Loucy (cell line): Measurements from ENCODE around the gene SMCR8.

Experiments
- CTCF ChIP-seq: fragments of 200-600 bp; sonication (generic); conservative IDR thresholded peaks from 2 replicates; pipeline ENCODE4 v1.5.1; 2014; ENCODE audit warnings: mild to moderate bottlenecking, antibody characterized with exemption, low read length
- EZH2phosphoT487 ChIP-seq: fragments of 200-600 bp; IDR thresholded peaks from 2 replicates; pipeline ENCODE4 v1.6.1; 2018; ENCODE audit warnings: antibody characterized with exemption, mild to moderate bottlenecking, moderate library complexity, borderline replicate concordance

GRCh38 chr17:18267927-18268711 lies 47.0 kb upstream of the SMCR8 start:
- no peak for TF ChIP-seq EZH2phosphoT487
- no peak for TF ChIP-seq CTCF
